Measurements from ENCODE around the gene MATN3. TPM values are rescaled to one million over a fixed set of nuclear protein-coding genes. Genes with fewer than 3 reads are reported as not detected.
"Not testable (repeated sequence)": the region's sequence is repeated elsewhere in the genome, so short reads cannot be mapped to it uniquely, and the experiment has no call there.

Gene MATN3
- 1 to 10 TPM; 3.0 to 4.3 (median 3.3) TPM for polyA plus RNA-seq (ENCODE audit: insufficient read length in 4 of 4)

DNA sequence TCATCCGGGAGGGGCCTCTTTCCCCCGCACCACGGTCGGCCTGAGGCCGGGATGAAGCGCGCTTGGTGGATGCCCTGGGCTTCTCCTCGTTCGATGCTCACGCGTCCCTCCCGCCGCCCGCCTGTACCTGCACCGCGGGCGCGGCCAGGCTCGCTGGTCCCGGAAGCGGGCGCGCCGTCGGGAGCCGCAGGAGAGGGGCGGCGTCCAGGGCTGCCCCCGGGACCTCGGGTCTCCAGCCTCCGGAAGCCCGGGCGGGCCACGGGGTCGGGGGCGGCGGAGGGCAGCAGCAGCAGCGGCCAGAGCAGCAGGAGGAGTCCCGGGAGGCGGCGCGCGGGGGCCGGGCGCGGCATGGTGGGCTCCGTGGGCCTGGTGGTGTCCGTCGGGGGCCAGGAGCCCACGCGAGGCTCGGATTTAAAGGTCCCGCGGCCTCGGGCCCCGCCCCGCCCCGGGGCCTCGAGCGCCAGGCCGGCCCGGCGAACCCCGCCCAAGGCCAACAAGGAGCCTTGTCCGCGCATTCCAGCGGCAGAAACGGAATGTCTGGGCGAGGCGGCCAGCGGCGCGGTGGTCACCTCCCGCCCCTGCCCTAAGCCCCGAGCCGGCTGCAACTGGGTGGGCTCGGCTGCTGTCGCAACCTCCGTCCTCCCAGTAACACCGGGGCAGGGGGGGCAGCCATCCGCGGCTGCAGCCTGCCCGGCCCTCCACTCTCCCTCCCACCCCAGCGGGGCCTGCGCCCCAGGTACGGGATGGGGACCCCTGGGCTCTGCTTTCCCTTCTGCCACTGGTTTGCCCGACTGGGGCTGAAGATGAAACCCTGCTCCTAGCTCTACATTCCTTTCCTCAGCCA lies at the start of gene MATN3:
Gene MATN3, minus strand, starts transcription at position 387 of the 844 bp plus-strand sequence. Its CDS starts 37 bp downstream, at position 350.
- no peak for DNase-seq (ENCODE audit: low read depth in 4 of 4, low spot score in 2 of 4)

- DNase-seq (ENCODE audit: low read depth in 4 of 4, low spot score in 2 of 4) = no peak
Observed at GRCh38 chr2:20061940-20062339, 49.5 kb upstream of the MATN3 start.

GRCh38 chr2:20061476-20061875 lies 49.0 kb upstream of the MATN3 start:
- no peak for DNase-seq (ENCODE audit: low read depth in 4 of 4, low spot score in 2 of 4)

GRCh38 chr2:20060106-20060505 lies 47.6 kb upstream of the MATN3 start:
- no peak for DNase-seq (ENCODE audit: low read depth in 4 of 4, low spot score in 2 of 4)

- DNase-seq (ENCODE audit: low read depth in 4 of 4, low spot score in 2 of 4) = no peak
Observed at GRCh38 chr2:20057268-20057667, 44.8 kb upstream of the MATN3 start.

DNA sequence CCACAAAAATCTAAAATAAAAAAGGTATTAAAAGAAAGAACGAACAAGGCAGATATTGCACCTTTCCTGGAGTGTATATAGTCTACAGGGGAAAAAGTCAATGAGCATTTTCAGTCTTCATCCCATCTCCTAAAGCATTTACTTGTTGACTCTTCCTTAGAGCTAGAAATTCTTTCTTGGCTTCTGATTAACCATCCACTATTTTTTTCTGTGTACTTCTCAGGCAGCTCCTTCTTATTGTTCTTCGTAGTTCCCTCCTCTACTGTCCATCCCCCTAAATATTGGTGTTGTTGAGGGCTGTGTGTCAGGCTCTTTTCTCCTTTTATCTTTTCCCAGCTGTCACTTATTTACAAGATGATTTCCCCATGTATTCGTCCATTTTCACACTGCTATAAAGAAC lies 42.5 kb upstream of the MATN3 start:
- DNase-seq (ENCODE audit: low read depth in 4 of 4, low spot score in 2 of 4) = no peak

DNA sequence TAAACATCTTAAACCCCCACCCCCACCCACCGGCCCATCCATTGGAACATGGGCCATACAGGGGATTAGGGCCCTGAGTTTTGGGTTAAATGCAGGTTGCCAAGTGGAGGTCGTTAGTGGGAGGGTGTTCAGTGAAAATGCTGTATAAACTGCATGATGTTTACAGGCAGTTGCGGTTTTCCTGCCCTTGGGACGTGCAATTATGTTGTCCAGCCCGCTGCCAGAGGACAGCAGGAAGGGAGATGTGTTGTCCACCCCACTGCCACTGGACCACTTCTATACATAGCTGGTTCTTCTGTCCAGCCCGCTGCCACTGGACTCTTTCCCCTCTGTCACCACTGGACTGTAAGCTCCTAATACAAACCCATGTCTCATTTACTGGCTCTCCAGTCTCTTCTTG lies 41.7 kb upstream of the MATN3 start:
- DNase-seq (ENCODE audit: low read depth in 4 of 4, low spot score in 2 of 4) = no peak

- peak in 3 of 4 donors; percentile 46 to 62 (median 56) for DNase-seq (ENCODE audit: low read depth in 4 of 4, low spot score in 2 of 4)
Observed at GRCh38 chr2:20052861-20053281, 40.4 kb upstream of the MATN3 start.

GRCh38 chr2:20052229-20052851 lies 39.9 kb upstream of the MATN3 start:
- DNase-seq (ENCODE audit: low read depth in 4 of 4, low spot score in 2 of 4) = peak in 2 of 4 donors; percentile 39 to 48

GRCh38 chr2:20051532-20052228 lies 39.2 kb upstream of the MATN3 start, which contains the start of gene LAPTM4A:
LAPTM4A (minus strand) TSS chr2:20051628; CDS start chr2:20051520, 108 bp downstream.
- peak; percentile 99 to 100 (median 100) for DNase-seq (ENCODE audit: low read depth in 4 of 4, low spot score in 2 of 4)

GRCh38 chr2:20050646-20051531 lies 38.4 kb upstream of the MATN3 start:
- peak in 3 of 4 donors; percentile 49 to 58 (median 51) for DNase-seq (ENCODE audit: low read depth in 4 of 4, low spot score in 2 of 4)

DNA sequence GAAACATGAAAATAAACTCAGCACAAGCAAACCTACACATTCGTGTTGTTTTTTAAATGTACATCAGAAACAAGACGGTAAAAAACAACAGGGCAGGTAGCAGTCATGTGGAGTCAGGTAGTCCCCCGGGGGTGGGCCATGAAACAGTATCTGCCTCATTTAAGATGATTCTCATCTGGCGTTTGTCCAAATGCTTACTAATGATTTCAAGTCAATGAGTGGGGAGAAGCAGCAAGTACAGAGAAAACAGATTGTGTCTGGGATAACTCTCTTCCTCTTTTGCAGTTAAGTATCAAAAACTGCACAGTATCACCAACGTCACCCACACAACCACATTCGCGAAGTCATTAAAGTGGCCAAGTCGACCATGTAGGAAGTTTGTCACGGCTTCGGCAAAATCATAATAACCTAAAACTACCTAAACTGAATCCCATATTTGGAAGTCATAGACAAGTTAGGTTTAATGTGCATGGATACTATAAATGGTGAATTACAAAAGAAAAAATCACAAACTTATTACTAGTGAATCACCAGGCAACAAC lies 37.7 kb upstream of the MATN3 start:
- peak; percentile 46 to 77 (median 64) for DNase-seq (ENCODE audit: low read depth in 4 of 4, low spot score in 2 of 4)

DNA sequence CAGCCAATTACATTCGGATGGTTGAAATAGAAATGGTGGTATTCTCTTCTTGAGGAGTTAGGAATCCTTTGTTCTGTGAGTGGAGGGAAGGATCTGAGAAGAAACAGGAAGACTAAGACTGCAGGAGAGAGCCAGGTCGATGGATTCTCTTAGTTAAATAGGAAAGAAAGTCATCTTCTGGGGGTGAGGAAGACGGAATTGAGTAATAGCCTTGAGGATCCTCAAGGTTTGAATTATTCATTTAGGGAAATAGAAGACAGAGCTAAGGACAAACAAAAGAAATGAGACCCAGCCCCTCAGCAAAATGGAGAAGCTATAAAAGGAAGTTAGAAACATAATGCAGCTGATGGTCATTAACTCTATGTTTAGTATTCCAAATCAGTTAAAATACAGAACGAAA lies 37.2 kb upstream of the MATN3 start:
- no peak for DNase-seq (ENCODE audit: low read depth in 4 of 4, low spot score in 2 of 4)

DNA sequence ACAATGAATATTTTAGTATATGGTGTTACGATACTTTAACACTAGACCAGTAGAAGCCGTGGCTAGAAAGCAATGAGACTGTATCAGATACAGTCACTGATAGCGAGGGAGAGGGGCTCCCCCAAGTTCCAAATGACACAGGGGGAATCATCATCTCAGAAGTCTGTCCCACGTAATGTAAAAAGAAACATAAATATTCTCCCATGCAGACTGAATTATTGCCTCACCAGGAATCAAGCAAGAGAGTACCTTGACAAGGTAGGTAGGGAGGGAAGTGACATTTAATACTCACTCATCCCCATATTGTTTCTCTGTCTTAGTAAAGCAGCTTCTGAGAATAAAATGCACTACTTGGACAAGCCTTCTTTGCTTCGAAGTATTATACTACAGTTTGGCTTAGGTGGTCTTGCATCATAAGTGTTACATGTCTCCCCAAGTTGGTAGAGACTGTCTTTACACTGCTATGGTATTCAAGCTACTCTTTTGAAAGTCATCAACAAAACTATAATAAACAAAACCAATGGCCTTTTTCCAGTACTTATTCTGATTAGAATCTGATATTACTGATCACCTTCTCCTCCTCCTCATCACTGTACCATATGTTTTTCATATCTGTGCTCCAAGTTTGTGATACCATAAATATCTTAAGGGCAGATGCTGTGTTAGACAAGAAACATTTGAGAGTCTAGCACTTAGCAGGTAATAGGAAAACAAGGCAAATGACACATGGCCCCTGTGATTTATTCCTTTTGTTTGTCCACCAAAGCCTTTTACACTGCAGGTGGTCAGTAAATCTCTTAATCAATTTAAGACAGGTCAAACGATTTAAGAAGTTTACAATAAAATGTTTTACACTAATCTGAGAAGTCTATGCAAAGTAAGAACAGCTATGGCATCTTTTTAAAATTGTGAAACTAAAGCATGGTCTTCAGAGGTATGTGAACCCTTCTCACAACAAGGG lies 36.3 kb upstream of the MATN3 start:
- no peak for DNase-seq (ENCODE audit: low read depth in 4 of 4, low spot score in 2 of 4)

GRCh38 chr2:20045712-20046292 lies 33.3 kb upstream of the MATN3 start:
- not testable (repeated sequence) for DNase-seq (ENCODE audit: low read depth in 4 of 4, low spot score in 2 of 4)

- DNase-seq (ENCODE audit: low read depth in 4 of 4, low spot score in 2 of 4) = no peak
Observed at GRCh38 chr2:20044778-20045177, 32.3 kb upstream of the MATN3 start.

DNA sequence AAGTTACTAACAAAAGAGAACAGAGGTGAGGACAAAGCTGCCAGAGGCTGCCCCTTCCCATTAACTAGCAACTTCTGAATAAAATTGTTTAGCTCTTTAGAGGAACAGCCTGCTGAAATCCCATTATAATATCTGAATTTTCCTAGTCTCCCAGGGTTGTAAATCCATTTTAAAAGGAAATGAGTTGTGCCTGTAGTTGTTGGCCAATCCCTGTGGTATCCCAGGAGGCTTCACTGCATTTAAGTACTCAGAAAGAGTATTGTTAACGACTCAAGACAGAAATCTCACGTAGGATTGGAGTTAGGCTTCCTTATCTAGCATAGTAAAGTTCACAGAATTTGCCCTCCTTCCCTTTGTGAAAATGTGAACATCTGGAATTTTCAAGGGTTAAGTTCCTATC lies 30.1 kb upstream of the MATN3 start:
- no peak for DNase-seq (ENCODE audit: low read depth in 4 of 4, low spot score in 2 of 4)

DNA sequence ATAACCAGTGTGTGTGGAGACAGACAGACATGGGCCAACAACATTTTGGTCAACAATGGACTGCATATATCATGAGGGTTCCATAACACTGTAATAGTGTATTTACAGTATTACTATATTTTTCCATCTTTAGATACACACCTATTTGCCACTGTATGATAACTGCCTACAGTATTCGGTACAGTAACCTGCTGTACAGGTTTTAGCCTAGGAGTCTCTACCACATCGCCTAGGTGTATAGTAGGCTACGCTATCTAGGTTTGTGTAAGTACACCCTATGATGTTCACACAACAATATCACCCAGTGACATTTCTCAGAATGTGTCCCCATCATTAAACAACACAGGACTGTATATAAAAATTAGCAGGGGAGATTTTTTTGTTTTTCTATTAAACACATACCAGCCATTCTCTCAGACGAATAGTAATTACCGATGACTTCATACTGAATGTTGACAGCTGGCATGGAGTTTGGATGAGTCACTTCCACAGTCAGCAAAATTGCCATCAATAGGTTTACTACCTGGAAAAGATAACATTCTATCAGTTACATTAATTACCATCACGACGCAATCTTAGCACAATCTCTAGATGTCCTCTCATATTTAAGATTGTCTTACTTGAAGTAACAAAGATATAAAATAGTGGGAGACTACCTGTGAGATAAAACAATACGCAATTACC lies 28.2 kb upstream of the MATN3 start:
- DNase-seq (ENCODE audit: low read depth in 4 of 4, low spot score in 2 of 4) = no peak
